Spleen (tissue), 7 donors: Measurements from ENCODE around the gene SNX11.
A peak's percentile ranks its signal among the peaks of the same experiment; 100 is the strongest.

Experiments
- POLR2AphosphoS5 ChIP-seq, 3 donors: sonication (generic); formaldehyde crosslinking; IDR thresholded peaks; one replicate each; pipeline ENCODE4 v1.5.1; 2017; ENCODE audit warnings: antibody characterized with exemption in 3 of 3
- TF ChIP-seq, protein P1 (sequence below), 11 experiments: fragments of 200-600 bp in 7 of 11; fragments of 450-650 bp in 4 of 11; sonication (generic) in 4 of 11; IDR thresholded peaks in 8 of 11; conservative IDR thresholded peaks in 3 of 11; 1 replicate in 7 of 11; 2 replicates in 4 of 11; pipeline versions ENCODE4 v1.4.0 to v1.8.0; 2016 to 2021; ENCODE audit warnings: antibody characterized with exemption in 11 of 11, inconsistent platforms in 4 of 11, mild to moderate bottlenecking in 1 of 11
- donor health status: DM: no; HTN: no; CAD: no; lungs with moderate emphysema.
- donor health status: DM: no; HTN: no; CAD: no.
- donor health status: DM: no; HTN: no; CAD: no.

DNA sequence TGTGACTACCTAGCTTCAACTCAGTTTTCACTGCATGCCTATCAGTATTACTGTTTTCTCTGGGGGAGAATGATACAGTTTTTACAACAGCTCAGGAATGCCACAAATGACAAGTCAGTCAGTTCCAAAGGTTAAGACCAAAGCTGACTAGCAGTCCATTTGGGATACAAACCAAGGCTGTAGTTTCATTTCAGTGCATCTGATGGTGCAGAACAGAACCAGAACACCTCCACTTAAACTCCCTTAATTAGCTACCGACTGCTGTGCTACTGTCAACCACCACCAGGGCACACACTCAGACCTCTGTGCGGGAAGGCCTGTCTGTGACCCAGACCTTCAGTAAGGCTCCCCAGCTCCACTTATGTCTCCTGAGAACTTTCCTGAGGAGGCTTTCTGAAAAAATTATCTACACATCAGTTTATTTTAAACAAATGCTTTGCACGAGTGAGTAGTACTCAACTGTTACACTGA lies 39.0 kb upstream of the SNX11 start:
- TF ChIP-seq, protein P1, sequence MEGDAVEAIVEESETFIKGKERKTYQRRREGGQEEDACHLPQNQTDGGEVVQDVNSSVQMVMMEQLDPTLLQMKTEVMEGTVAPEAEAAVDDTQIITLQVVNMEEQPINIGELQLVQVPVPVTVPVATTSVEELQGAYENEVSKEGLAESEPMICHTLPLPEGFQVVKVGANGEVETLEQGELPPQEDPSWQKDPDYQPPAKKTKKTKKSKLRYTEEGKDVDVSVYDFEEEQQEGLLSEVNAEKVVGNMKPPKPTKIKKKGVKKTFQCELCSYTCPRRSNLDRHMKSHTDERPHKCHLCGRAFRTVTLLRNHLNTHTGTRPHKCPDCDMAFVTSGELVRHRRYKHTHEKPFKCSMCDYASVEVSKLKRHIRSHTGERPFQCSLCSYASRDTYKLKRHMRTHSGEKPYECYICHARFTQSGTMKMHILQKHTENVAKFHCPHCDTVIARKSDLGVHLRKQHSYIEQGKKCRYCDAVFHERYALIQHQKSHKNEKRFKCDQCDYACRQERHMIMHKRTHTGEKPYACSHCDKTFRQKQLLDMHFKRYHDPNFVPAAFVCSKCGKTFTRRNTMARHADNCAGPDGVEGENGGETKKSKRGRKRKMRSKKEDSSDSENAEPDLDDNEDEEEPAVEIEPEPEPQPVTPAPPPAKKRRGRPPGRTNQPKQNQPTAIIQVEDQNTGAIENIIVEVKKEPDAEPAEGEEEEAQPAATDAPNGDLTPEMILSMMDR (IDR thresholded peaks at IDR 0.05 in 8 of 11, conservative IDR thresholded peaks at IDR 0.05 in 3 of 11) = peak in 4 of 11 experiments; percentile 5 to 29 (median 14)
- no peak for TF ChIP-seq POLR2AphosphoS5 (IDR thresholded peaks at IDR 0.05)
